OCI-LY3 (cell line): Measurements from ENCODE around the gene TSPAN9.

Experiments used
- H2AFZ ChIP-seq: fragments of 200-600, 300-600 bp; shearing (Covaris generic); 2 replicates; pipeline ENCODE4 v1.6.0; 2014; ENCODE audit warnings: antibody characterized with exemption, low read depth, low read length
- H3K27ac ChIP-seq: fragments of 200-600, 300-600 bp; sonication (generic); 2 replicates; pipeline ENCODE4 v1.5.1; 2014; ENCODE audit warnings: mild to moderate bottlenecking, low read length, moderate library complexity, mixed read lengths
- H3K27me3 ChIP-seq: fragments of 200-600, 300-600 bp; sonication (generic); 2 replicates; pipeline ENCODE4 v1.6.1; 2014; ENCODE audit warnings: low read depth, low read length, mixed read lengths
- H3K36me3 ChIP-seq: fragments of 200-600, 300-600 bp; sonication (generic); replicated peaks from 2 replicates; pipeline ENCODE3; 2014; ENCODE audit warnings: low read depth, low read length, mixed read lengths
- H3K4me1 ChIP-seq: fragments of 300-600, 200-600 bp; sonication (generic); 2 replicates; pipeline ENCODE4 v1.6.1; 2014; ENCODE audit warnings: low read length, mixed read lengths
- H3K4me2 ChIP-seq: fragments of 200-600, 300-600 bp; sonication (generic); 2 replicates; pipeline ENCODE4 v1.6.1; 2014; ENCODE audit warnings: low read length, mixed read lengths
- H3K4me3 ChIP-seq: fragments of 300-600, 200-600 bp; sonication (generic); 2 replicates; pipeline ENCODE4 v1.5.1; 2014; ENCODE audit warnings: antibody characterized with exemption, mild to moderate bottlenecking, low read length, moderate library complexity
- H3K79me2 ChIP-seq: fragments of 300-600, 200-600 bp; shearing (Covaris generic); 2 replicates; pipeline ENCODE4 v1.6.1; 2014; ENCODE audit warnings: mild to moderate bottlenecking, low read length, mixed read lengths
- H3K9ac ChIP-seq: fragments of 300-600, 200-600 bp; shearing (Covaris generic); 2 replicates; pipeline ENCODE4 v1.6.0; 2014; ENCODE audit warnings: mild to moderate bottlenecking, low read length, moderate library complexity
- H3K9me3 ChIP-seq: fragments of 200-600, 300-600 bp; shearing (Covaris generic); 2 replicates; pipeline ENCODE4 v1.6.1; 2014; ENCODE audit warnings: low read length, mixed read lengths; ENCODE audit not compliant: insufficient read depth
- H4K20me1 ChIP-seq: fragments of 200-600, 300-600 bp; sonication (generic); 2 replicates; pipeline ENCODE4 v1.6.1; 2016; ENCODE audit warnings: low read length, mixed read lengths; ENCODE audit not compliant: insufficient read depth
- EZH2phosphoT487 ChIP-seq: fragments of 200-600 bp; shearing (Covaris generic); IDR thresholded peaks from 2 replicates; pipeline ENCODE4 v1.6.1; 2018; ENCODE audit warnings: antibody characterized with exemption, mixed run types, low read depth
- TF ChIP-seq, protein P1 (sequence below): fragments of 200-600, 300-600 bp; sonication (generic); IDR thresholded peaks from 2 replicates; pipeline ENCODE4 v1.5.1; 2014; ENCODE audit warnings: antibody characterized with exemption, low read length, low read depth

Gene TSPAN9

DNA sequence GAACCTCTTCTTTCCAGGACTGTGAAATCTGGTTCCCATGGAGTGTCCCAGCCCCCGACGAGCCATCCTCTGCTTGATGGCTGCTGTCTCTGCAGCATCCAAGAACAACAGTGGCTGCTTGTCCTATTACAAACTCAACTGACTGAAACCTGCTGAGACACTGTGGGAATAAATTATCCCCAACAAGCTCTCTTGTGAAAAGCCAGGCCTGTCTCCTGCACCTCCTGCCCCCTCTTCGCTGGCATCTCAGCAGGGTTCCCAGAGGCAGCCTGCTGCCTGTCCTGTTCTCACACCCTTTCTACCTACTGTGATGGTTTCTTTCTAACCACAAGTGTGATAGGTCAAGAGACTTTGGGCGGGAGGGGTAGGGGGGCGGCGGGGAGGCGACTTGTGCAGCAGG, 180.2 kb downstream of the TSPAN9 start:
- H3K27ac ChIP-seq: no peak overlapping the region

DNA sequence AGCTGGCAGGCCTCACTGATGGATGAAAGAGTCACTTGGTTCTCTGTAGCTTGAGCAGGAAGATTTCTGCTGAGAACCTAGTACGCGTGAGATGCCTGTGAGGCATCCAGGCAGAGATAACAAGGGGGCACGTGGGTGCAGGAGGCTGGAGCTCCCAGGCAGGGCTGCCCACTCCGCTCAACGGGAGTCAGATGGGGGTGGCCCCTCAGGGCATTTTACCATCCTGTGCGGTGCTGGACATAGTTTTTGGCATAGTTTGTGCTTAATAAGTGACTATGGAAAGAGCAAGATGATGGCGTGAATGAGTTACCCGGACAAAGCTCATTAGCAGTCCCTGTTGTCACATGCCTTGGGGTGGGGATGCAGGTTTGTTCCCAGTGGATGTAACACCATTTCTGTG, 182.8 kb downstream of the TSPAN9 start:
- Histone ChIP-seq H3K4me2 (no peak overlapping the region), H3K4me3 (no peak overlapping the region), H4K20me1 (no peaks in the 10 kb centered on the region), H2AFZ (no peak overlapping the region), H3K9me3 (no peaks in the 10 kb centered on the region), H3K4me1 (no peaks in the 10 kb centered on the region), H3K27ac (no peak overlapping the region), H3K36me3 (no peaks in the 10 kb centered on the region), H3K27me3 (peaks cover 13% of the 10 kb centered on the region), H3K79me2 (no peaks in the 10 kb centered on the region), H3K9ac (no peak overlapping the region)
- no peak for TF ChIP-seq EZH2phosphoT487
- TF ChIP-seq, protein P1, sequence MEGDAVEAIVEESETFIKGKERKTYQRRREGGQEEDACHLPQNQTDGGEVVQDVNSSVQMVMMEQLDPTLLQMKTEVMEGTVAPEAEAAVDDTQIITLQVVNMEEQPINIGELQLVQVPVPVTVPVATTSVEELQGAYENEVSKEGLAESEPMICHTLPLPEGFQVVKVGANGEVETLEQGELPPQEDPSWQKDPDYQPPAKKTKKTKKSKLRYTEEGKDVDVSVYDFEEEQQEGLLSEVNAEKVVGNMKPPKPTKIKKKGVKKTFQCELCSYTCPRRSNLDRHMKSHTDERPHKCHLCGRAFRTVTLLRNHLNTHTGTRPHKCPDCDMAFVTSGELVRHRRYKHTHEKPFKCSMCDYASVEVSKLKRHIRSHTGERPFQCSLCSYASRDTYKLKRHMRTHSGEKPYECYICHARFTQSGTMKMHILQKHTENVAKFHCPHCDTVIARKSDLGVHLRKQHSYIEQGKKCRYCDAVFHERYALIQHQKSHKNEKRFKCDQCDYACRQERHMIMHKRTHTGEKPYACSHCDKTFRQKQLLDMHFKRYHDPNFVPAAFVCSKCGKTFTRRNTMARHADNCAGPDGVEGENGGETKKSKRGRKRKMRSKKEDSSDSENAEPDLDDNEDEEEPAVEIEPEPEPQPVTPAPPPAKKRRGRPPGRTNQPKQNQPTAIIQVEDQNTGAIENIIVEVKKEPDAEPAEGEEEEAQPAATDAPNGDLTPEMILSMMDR: no peak

More for the DNA sequence above, 180.2 kb downstream of the TSPAN9 start:
- no peaks in the 10 kb centered on the region for H3K36me3 ChIP-seq
- H2AFZ ChIP-seq: no peak overlapping the region
- TF ChIP-seq EZH2phosphoT487: no peak
- TF ChIP-seq, protein P1: no peak
- no peaks in the 10 kb centered on the region for H3K9me3 ChIP-seq
- H3K9ac ChIP-seq: no peak overlapping the region
- no peak overlapping the region for H3K4me3 ChIP-seq
- no peaks in the 10 kb centered on the region for H4K20me1 ChIP-seq
- no peaks in the 10 kb centered on the region for H3K4me1 ChIP-seq
- H3K27me3 ChIP-seq: peaks cover 17% of the 10 kb centered on the region
- no peaks in the 10 kb centered on the region for H3K79me2 ChIP-seq
- no peak overlapping the region for H3K4me2 ChIP-seq

DNA sequence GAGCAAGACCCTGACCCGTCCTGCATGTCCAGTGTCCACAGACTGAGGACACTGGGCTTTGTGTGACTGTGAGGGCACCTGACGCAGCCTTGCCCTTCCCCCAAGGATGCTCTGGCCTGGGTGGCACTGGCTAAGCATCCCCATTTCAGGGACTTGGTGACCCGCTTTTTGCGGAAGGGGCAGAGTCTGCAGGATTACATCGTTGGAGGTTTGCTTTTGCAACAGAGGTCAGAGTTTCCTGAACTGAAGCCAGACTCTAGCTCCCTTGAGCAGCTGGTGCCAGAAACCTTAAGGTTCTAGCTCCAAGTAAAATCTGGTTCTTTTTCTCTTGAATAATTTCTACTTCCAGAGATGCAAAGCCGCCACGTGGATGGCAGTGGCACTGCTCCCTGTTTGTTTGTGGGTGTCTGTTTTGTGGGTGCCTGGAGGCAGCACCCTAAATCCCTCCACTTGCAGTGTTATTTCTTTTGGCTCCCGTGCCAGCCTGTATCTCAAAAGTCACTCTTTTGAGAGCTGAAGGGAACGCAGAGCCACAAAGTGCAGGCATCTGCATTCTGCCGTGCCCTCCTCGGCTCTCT, 184.7 kb downstream of the TSPAN9 start:
- H3K27me3 ChIP-seq: peaks cover 26% of the 10 kb centered on the region
- H3K4me2 ChIP-seq: no peak overlapping the region
- no peaks in the 10 kb centered on the region for H3K4me1 ChIP-seq
- no peak overlapping the region for H3K27ac ChIP-seq
- no peaks in the 10 kb centered on the region for H3K36me3 ChIP-seq
- no peaks in the 10 kb centered on the region for H3K79me2 ChIP-seq
- H2AFZ ChIP-seq: no peak overlapping the region
- TF ChIP-seq, protein P1: no peak
- no peak for TF ChIP-seq EZH2phosphoT487
- H4K20me1 ChIP-seq: no peaks in the 10 kb centered on the region
- no peak overlapping the region for H3K4me3 ChIP-seq
- H3K9ac ChIP-seq: no peak overlapping the region
- no peaks in the 10 kb centered on the region for H3K9me3 ChIP-seq

- no peaks in the 10 kb centered on the region; the same call in 1 of the 2 replicates for H4K20me1 ChIP-seq
- H3K27me3 ChIP-seq: peaks cover 32% of the 10 kb centered on the region
- TF ChIP-seq, protein P1: no peak
- TF ChIP-seq EZH2phosphoT487: no peak
- H3K4me2 ChIP-seq: no peak overlapping the region
- H3K9ac ChIP-seq: no peak overlapping the region
- H3K79me2 ChIP-seq: no peaks in the 10 kb centered on the region
- H3K4me3 ChIP-seq: no peak overlapping the region
- H2AFZ ChIP-seq: no peak overlapping the region
- H3K4me1 ChIP-seq: no peaks in the 10 kb centered on the region
- H3K9me3 ChIP-seq: no peaks in the 10 kb centered on the region
- no peaks in the 10 kb centered on the region for H3K36me3 ChIP-seq
- no peak overlapping the region for H3K27ac ChIP-seq
Observed at GRCh38 chr12:3262470-3262869, 185.3 kb downstream of the TSPAN9 start.
